Endothelial cell of umbilical vein (primary cell): Measurements from ENCODE around the gene TSPAN15.

Experiments
- EZH2 ChIP-seq: IDR thresholded peaks from 2 replicates; pipeline ENCODE4 v1.6.1; 2012; ENCODE audit warnings: borderline replicate concordance, low read depth, mild to moderate bottlenecking, moderate library complexity, low read length, inconsistent platforms; ENCODE audit not compliant: severe bottlenecking
- FOS ChIP-seq: IDR thresholded peaks from 2 replicates; pipeline ENCODE4 v1.6.1; 2011; ENCODE audit warnings: mild to moderate bottlenecking, low read length, moderate library complexity, borderline replicate concordance; ENCODE audit not compliant: insufficient read depth
- JUN ChIP-seq: IDR thresholded peaks from 2 replicates; pipeline ENCODE4 v1.6.1; 2011; ENCODE audit warnings: borderline replicate concordance, low read depth; ENCODE audit not compliant: insufficient read length, insufficient read depth
- POLR2A ChIP-seq: IDR thresholded peaks from 2 replicates; pipeline ENCODE4 v1.6.1; 2012; ENCODE audit warnings: low read depth, mild to moderate bottlenecking, control low read depth, low read length
- TF ChIP-seq, protein P1 (sequence below), 2 donors: IDR thresholded peaks; 1 replicate in 1 of 2; 2 replicates in 1 of 2; pipeline ENCODE4 v1.5.1; 2011; ENCODE audit warnings: low read length in 2 of 2, mild to moderate bottlenecking in 2 of 2, moderate library complexity in 2 of 2, control low read depth in 1 of 2, inconsistent platforms in 1 of 2, low read depth in 1 of 2; ENCODE audit not compliant: insufficient read depth in 1 of 2; ENCODE audit errors: extremely low read depth in 1 of 2

DNA sequence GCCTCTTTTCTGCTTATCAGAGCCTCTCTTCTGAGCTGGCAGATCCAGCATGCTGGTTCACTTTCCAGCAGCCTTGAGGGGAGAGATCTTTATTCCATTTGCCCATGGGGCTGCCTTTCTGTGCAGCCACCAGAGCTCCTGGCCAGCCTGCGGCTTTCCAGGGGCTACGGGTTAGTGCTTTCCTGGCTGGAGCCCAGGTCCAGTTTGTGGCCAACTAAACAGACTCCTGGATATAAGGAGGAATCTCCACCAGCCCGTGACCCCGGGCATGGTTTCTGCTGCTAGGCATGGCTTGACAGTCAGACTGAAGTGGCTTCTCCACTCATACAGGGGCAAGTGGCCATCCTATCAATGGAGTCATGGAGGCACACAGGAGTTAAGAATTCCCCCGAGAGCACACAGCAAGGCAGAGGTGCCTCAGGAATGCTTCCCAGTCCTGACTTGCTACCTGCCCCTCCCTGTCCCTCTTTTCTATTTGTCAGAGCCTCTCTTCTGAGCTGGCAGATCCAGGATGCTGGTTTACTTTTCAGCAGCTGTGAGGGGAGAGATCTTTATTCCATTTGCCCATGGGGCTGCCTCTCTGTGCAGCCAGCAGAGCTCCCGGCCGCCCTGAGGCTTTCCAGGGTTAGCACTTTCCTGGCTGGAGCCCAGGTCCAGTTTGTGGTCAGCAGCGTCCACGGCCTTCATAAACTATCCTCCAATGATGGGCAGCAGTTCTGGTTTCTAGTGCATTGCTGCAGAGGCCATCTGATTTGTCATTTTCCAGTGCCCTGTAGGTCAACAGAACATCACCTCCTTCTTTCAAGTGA, 35.9 kb downstream of the TSPAN15 start:
- TF ChIP-seq POLR2A = no peak
- no peak for TF ChIP-seq EZH2
- TF ChIP-seq, protein P1, sequence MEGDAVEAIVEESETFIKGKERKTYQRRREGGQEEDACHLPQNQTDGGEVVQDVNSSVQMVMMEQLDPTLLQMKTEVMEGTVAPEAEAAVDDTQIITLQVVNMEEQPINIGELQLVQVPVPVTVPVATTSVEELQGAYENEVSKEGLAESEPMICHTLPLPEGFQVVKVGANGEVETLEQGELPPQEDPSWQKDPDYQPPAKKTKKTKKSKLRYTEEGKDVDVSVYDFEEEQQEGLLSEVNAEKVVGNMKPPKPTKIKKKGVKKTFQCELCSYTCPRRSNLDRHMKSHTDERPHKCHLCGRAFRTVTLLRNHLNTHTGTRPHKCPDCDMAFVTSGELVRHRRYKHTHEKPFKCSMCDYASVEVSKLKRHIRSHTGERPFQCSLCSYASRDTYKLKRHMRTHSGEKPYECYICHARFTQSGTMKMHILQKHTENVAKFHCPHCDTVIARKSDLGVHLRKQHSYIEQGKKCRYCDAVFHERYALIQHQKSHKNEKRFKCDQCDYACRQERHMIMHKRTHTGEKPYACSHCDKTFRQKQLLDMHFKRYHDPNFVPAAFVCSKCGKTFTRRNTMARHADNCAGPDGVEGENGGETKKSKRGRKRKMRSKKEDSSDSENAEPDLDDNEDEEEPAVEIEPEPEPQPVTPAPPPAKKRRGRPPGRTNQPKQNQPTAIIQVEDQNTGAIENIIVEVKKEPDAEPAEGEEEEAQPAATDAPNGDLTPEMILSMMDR (IDR thresholded peaks at IDR 0.05; ENCODE audit: extremely low read depth in 1 of 2, insufficient read depth in 1 of 2, low read depth in 1 of 2, low read length in 2 of 2) = no peak
- no peak for TF ChIP-seq JUN
- no peak for TF ChIP-seq FOS
